ENCODE measurements around the gene FMN1. TPM values are rescaled to one million over a fixed set of nuclear protein-coding genes. Genes with fewer than 3 reads are reported as not detected.

FMN1 gene
- total and polyA plus RNA-seq, 2 of the 13 experiments (the other 11 are each of a cell fraction or from before 2014, with no cell fraction given), result 0.20 to 0.60 TPM

DNA sequence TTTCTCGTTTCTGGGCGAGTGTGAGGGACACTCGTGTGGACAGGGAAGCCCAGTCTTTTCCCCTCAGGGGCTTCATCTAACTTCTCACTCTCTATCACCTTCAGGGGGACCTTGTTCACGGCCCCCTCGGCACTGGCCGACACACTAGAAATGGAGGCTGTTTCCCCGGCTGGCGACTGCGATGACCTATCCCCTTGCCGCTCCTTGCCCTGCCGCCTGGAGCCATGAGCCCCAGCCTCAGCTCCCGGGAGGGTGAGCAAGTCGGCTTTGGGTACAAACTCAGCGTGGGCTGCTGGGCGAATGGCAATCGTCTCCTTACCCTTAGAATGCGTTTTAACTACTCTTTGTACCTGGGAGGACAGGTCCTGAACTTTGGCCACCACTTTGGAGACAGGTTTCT is 41.0 kb downstream of the FMN1 start:
- 0 out of 5 replicates have a peak, but pooled peaks cover 0 to 3% of the 10 kb centered on the region in 2 experiments for H3K27me3 ChIP-seq (ENCODE audit: control insufficient read depth in 1 of 2, insufficient read depth in 2 of 2, low read length in 2 of 2)
- FAIRE-seq (no peak), ATAC-seq (no peak), DNase-seq (ENCODE audit: low spot score) (no peak)
- no peak overlapping the region for H3K27ac ChIP-seq (ENCODE audit: extremely low read length, insufficient read depth, low read length)
- H3K9me3 ChIP-seq (ENCODE audit: low read length), result no peaks in the 10 kb centered on the region
- ChIA-PET CTCF (ENCODE audit: low intra/inter-chr PET ratio, low total read pairs) (no interaction called here), POLR2A (no interaction called here)
- H4K20me1 ChIP-seq (ENCODE audit: insufficient read depth, low read length), result no peaks in the 10 kb centered on the region
- no peaks in the 10 kb centered on the region for H3K36me3 ChIP-seq (replicated peaks in 1 of 2; ENCODE audit: control insufficient read depth in 1 of 2, insufficient read depth in 2 of 2, low read length in 2 of 2)
- H3K79me2 ChIP-seq (ENCODE audit: insufficient read depth, low read length), result no peaks in the 10 kb centered on the region
- no peak overlapping the region for H3K4me2 ChIP-seq (ENCODE audit: low read depth, low read length)
- no peak overlapping the region for H2AFZ ChIP-seq (ENCODE audit: low read length)
- H3K4me1 ChIP-seq (ENCODE audit: insufficient read depth, low read length), result no peaks in the 10 kb centered on the region
- in situ Hi-C loops (cut with HindIII; ENCODE audit: extremely low pct_ligation_motif_present, low pct_unique_long_range_greater_than_20kb) (loop anchor here (5.0 kb wide), 1 partner anchor 49 kb away; no protein-coding TSS in a partner anchor), intact Hi-C loops (cut with micrococcal nuclease; ENCODE audit: unreplicated experiment) (no loop called here)
- WGBS (ENCODE audit: low lambda C conversion rate), result 42% methylated on average over 7 of the region's 17 CpGs
- H3K9ac ChIP-seq (ENCODE audit: insufficient read depth, low read depth, low read length), result no peak overlapping the region
- no TSS peak for BruUV-seq (replicated peaks)
- H3K4me3 ChIP-seq (replicated peaks in 1 of 3; ENCODE audit: insufficient read depth in 1 of 3, low read depth in 2 of 3, low read length in 3 of 3), result no peak overlapping the region
- TF ChIP-seq, protein P1, sequence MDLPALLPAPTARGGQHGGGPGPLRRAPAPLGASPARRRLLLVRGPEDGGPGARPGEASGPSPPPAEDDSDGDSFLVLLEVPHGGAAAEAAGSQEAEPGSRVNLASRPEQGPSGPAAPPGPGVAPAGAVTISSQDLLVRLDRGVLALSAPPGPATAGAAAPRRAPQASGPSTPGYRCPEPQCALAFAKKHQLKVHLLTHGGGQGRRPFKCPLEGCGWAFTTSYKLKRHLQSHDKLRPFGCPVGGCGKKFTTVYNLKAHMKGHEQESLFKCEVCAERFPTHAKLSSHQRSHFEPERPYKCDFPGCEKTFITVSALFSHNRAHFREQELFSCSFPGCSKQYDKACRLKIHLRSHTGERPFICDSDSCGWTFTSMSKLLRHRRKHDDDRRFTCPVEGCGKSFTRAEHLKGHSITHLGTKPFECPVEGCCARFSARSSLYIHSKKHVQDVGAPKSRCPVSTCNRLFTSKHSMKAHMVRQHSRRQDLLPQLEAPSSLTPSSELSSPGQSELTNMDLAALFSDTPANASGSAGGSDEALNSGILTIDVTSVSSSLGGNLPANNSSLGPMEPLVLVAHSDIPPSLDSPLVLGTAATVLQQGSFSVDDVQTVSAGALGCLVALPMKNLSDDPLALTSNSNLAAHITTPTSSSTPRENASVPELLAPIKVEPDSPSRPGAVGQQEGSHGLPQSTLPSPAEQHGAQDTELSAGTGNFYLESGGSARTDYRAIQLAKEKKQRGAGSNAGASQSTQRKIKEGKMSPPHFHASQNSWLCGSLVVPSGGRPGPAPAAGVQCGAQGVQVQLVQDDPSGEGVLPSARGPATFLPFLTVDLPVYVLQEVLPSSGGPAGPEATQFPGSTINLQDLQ (CRISPR knock-in tag; IDR thresholded peaks at IDR 0.05), result no peak
- TF ChIP-seq, protein P2, sequence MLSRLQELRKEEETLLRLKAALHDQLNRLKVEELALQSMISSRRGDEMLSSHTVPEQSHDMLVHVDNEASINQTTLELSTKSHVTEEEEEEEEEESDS (CRISPR knock-in tag; IDR thresholded peaks at IDR 0.05; ENCODE audit: borderline replicate concordance), result no peak
- TF ChIP-seq DNMT1 (CRISPR knock-in tag; IDR thresholded peaks at IDR 0.05) (no peak), RFX3 (CRISPR knock-in tag; IDR thresholded peaks at IDR 0.05) (no peak), AHR (CRISPR knock-in tag; IDR thresholded peaks at IDR 0.05) (no peak), SOX13 (IDR thresholded peaks at IDR 0.05) (no peak), SOX13 (CRISPR knock-in tag; conservative IDR thresholded peaks at IDR 0.05 in 1 of 2, IDR thresholded peaks at IDR 0.05 in 1 of 2) (no peak), ZNF878 (CRISPR knock-in tag; IDR thresholded peaks at IDR 0.05) (no peak), POLR2A (IDR thresholded peaks at IDR 0.05; ENCODE audit: insufficient read depth in 1 of 2, low read depth in 2 of 2, low read length in 2 of 2) (no peak)
- TF ChIP-seq, protein P3, sequence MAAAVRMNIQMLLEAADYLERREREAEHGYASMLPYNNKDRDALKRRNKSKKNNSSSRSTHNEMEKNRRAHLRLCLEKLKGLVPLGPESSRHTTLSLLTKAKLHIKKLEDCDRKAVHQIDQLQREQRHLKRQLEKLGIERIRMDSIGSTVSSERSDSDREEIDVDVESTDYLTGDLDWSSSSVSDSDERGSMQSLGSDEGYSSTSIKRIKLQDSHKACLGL (CRISPR knock-in tag; IDR thresholded peaks at IDR 0.05), result no peak
- TF ChIP-seq, protein P4, sequence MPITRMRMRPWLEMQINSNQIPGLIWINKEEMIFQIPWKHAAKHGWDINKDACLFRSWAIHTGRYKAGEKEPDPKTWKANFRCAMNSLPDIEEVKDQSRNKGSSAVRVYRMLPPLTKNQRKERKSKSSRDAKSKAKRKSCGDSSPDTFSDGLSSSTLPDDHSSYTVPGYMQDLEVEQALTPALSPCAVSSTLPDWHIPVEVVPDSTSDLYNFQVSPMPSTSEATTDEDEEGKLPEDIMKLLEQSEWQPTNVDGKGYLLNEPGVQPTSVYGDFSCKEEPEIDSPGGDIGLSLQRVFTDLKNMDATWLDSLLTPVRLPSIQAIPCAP (CRISPR knock-in tag; IDR thresholded peaks at IDR 0.05; ENCODE audit: low read depth), result no peak
- TF ChIP-seq, protein P5, sequence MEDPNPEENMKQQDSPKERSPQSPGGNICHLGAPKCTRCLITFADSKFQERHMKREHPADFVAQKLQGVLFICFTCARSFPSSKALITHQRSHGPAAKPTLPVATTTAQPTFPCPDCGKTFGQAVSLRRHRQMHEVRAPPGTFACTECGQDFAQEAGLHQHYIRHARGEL (CRISPR knock-in tag; IDR thresholded peaks at IDR 0.05), result no peak
- TF ChIP-seq, protein P6, sequence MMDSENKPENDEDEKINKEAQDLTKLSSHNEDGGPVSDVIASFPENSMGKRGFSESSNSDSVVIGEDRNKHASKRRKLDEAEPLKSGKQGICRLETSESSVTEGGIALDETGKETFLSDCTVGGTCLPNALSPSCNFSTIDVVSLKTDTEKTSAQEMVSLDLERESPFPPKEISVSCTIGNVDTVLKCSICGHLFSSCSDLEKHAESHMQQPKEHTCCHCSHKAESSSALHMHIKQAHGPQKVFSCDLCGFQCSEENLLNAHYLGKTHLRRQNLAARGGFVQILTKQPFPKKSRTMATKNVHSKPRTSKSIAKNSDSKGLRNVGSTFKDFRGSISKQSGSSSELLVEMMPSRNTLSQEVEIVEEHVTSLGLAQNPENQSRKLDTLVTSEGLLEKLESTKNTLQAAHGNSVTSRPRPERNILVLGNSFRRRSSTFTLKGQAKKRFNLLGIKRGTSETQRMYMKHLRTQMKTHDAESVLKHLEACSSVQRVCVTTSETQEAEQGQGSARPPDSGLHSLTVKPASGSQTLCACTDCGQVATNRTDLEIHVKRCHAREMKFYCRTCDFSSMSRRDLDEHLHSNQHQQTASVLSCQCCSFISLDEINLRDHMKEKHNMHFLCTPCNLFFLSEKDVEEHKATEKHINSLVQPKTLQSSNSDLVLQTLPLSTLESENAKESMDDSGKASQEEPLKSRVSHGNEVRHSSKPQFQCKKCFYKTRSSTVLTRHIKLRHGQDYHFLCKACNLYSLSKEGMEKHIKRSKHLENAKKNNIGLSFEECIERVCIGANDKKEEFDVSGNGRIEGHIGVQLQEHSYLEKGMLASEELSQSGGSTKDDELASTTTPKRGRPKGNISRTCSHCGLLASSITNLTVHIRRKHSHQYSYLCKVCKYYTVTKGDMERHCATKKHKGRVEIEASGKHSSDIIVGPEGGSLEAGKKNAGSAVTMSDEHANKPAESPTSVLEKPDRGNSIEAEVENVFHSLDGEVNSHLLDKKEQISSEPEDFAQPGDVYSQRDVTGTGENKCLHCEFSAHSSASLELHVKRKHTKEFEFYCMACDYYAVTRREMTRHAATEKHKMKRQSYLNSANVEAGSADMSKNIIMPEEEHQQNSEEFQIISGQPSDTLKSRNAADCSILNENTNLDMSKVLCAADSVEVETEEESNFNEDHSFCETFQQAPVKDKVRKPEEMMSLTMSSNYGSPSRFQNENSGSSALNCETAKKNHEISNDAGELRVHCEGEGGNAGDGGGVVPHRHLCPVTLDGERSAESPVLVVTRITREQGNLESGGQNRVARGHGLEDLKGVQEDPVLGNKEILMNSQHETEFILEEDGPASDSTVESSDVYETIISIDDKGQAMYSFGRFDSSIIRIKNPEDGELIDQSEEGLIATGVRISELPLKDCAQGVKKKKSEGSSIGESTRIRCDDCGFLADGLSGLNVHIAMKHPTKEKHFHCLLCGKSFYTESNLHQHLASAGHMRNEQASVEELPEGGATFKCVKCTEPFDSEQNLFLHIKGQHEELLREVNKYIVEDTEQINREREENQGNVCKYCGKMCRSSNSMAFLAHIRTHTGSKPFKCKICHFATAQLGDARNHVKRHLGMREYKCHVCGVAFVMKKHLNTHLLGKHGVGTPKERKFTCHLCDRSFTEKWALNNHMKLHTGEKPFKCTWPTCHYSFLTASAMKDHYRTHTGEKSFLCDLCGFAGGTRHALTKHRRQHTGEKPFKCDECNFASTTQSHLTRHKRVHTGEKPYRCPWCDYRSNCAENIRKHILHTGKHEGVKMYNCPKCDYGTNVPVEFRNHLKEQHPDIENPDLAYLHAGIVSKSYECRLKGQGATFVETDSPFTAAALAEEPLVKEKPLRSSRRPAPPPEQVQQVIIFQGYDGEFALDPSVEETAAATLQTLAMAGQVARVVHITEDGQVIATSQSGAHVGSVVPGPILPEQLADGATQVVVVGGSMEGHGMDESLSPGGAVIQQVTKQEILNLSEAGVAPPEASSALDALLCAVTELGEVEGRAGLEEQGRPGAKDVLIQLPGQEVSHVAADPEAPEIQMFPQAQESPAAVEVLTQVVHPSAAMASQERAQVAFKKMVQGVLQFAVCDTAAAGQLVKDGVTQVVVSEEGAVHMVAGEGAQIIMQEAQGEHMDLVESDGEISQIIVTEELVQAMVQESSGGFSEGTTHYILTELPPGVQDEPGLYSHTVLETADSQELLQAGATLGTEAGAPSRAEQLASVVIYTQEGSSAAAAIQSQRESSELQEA (CRISPR knock-in tag; IDR thresholded peaks at IDR 0.05; ENCODE audit: not compliant biosample characterization), result no peak

All from HepG2 (cell line).